H1 (cell line): Measurements from ENCODE around the gene SLC47A2. TPM values are rescaled to one million over a fixed set of nuclear protein-coding genes. Genes with fewer than 3 reads are reported as not detected.

Experiments used
- CTCF ChIA-PET: fragments of 300-600 bp; sonication (Branson Sonifier 250); formaldehyde crosslinking; loops from one replicate; lab custom pipeline; 2021; ENCODE audit not compliant: partially characterized antibody; lab: Charles Lee
- POLR2A ChIA-PET: fragments of 300-600 bp; sonication (Branson Sonifier 250); formaldehyde crosslinking; loops from one replicate; lab custom pipeline; 2021; ENCODE audit warnings: inconsistent platforms; ENCODE audit not compliant: partially characterized antibody; lab: Charles Lee
- DNase-seq, 2 experiments: peaks; one replicate each; pipeline versions ENCODE4 v3.0.0 to v3.0.0-alpha.2; 2010 to 2022; ENCODE audit warnings: low spot score in 2 of 2, low read depth in 1 of 2, mixed read lengths in 1 of 2
- FAIRE-seq: peaks from 2 replicates; lab custom pipeline; 2011; peaks lifted over from hg19 to GRCh38; lab: Jason Lieb, UNC
- H2AFZ ChIP-seq: 2 replicates; pipeline ENCODE4 v1.8.1; 2012; ENCODE audit warnings: low read length, inconsistent platforms
- H2AK5ac ChIP-seq: 2 replicates; pipeline ENCODE4 v1.6.1; 2013; ENCODE audit warnings: low read depth, low read length
- H2BK120ac ChIP-seq: replicated peaks from 2 replicates; pipeline ENCODE3; 2013; ENCODE audit warnings: low read depth, low read length, inconsistent platforms
- H2BK12ac ChIP-seq: 2 replicates; pipeline ENCODE4 v1.6.1; 2013; ENCODE audit warnings: low read depth, low read length
- H2BK15ac ChIP-seq: 2 replicates; pipeline ENCODE4 v1.6.1; 2013; ENCODE audit warnings: low read length
- H2BK20ac ChIP-seq: 2 replicates; pipeline ENCODE4 v1.6.1; 2013; ENCODE audit warnings: low read length
- H2BK5ac ChIP-seq: 2 replicates; pipeline ENCODE4 v1.6.1; 2013; ENCODE audit warnings: low read depth, low read length
- H3K14ac ChIP-seq: 2 replicates; pipeline ENCODE4 v1.6.1; 2013; ENCODE audit warnings: inconsistent platforms; ENCODE audit not compliant: insufficient read length
- H3K18ac ChIP-seq: 2 replicates; pipeline ENCODE4 v1.6.1; 2013; ENCODE audit warnings: low read length; ENCODE audit errors: extremely low read depth
- H3K23ac ChIP-seq: 2 replicates; pipeline ENCODE4 v1.6.1; 2013; ENCODE audit warnings: inconsistent platforms; ENCODE audit not compliant: insufficient read length
- H3K23me2 ChIP-seq: 2 replicates; pipeline ENCODE4 v1.6.1; 2013; ENCODE audit warnings: low read depth, low read length
- H3K27ac ChIP-seq: 2 replicates; pipeline ENCODE4 v1.6.1; 2011; ENCODE audit warnings: low read depth, low read length, inconsistent platforms
- H3K27me3 ChIP-seq, 4 experiments: replicated peaks in 1 of 4; 1 replicate in 1 of 4; 2 replicates in 3 of 4; pipeline versions ENCODE4 v1.6.1 to v1.8.1; 2011 to 2013; ENCODE audit warnings: low read length in 3 of 4, mild to moderate bottlenecking in 3 of 4, inconsistent platforms in 2 of 4, mixed read lengths in 2 of 4, moderate library complexity in 1 of 4; ENCODE audit not compliant: control insufficient read depth in 3 of 4, insufficient read depth in 3 of 4; ENCODE audit errors: extremely low read depth in 1 of 4
- H3K36me3 ChIP-seq, 4 experiments: 2 replicates each; pipeline versions ENCODE4 v1.6.1 to v1.8.1; 2011 to 2013; ENCODE audit warnings: mild to moderate bottlenecking in 4 of 4, low read length in 3 of 4, moderate library complexity in 2 of 4, control low read depth in 1 of 4, inconsistent platforms in 1 of 4; ENCODE audit not compliant: insufficient read depth in 4 of 4, control insufficient read depth in 2 of 4
- H3K4ac ChIP-seq: replicated peaks from 2 replicates; pipeline ENCODE3; 2013; ENCODE audit warnings: low read length, low read depth, mixed read lengths, inconsistent platforms; ENCODE audit not compliant: insufficient read length
- H3K4me1 ChIP-seq, 4 experiments: replicated peaks in 1 of 4; 1 replicate in 1 of 4; 2 replicates in 3 of 4; pipeline versions ENCODE4 v1.6.1 to v1.8.1; 2011 to 2013; ENCODE audit warnings: low read length in 3 of 4, inconsistent platforms in 2 of 4, mixed read lengths in 1 of 4; ENCODE audit not compliant: insufficient read depth in 4 of 4, control insufficient read depth in 3 of 4
- H3K4me2 ChIP-seq, 2 experiments: 2 replicates each; pipeline versions ENCODE4 v1.6.1 to v1.8.1; 2011 to 2013; ENCODE audit warnings: low read depth in 2 of 2, low read length in 2 of 2, control low read depth in 1 of 2, inconsistent platforms in 1 of 2, mild to moderate bottlenecking in 1 of 2; ENCODE audit not compliant: insufficient read depth in 1 of 2
- H3K4me3 ChIP-seq, 4 experiments: fragments of 200-600, 300-600 bp in 1 of 4; sonication (generic), shearing (Covaris generic), sonication (Bioruptor Twin) in 1 of 4; 2 replicates each; pipeline versions ENCODE4 v1.5.1 to v1.8.1; 2011 to 2016; ENCODE audit warnings: low read length in 4 of 4, low read depth in 3 of 4, control low read depth in 2 of 4, inconsistent platforms in 2 of 4, mild to moderate bottlenecking in 2 of 4, mixed read lengths in 1 of 4, moderate library complexity in 1 of 4; ENCODE audit not compliant: insufficient read depth in 2 of 4; ENCODE audit errors: extremely low read depth in 1 of 4
- H3K56ac ChIP-seq: replicated peaks from 2 replicates; pipeline ENCODE3; 2013; ENCODE audit warnings: low read depth, mild to moderate bottlenecking, mixed read lengths, low read length, inconsistent platforms; ENCODE audit not compliant: insufficient read length
- H3K79me1 ChIP-seq: 2 replicates; pipeline ENCODE4 v1.6.1; 2013; ENCODE audit warnings: low read depth, low read length, control low read depth
- H3K79me2 ChIP-seq, 2 experiments: 2 replicates each; pipeline versions ENCODE4 v1.6.1 to v1.8.1; 2012 to 2013; ENCODE audit warnings: low read length in 2 of 2, mild to moderate bottlenecking in 2 of 2, inconsistent platforms in 1 of 2; ENCODE audit not compliant: insufficient read depth in 2 of 2, control insufficient read depth in 1 of 2
- H3K9ac ChIP-seq, 4 experiments: replicated peaks in 1 of 4; 1 replicate in 1 of 4; 2 replicates in 3 of 4; pipeline versions ENCODE4 v1.6.1 to v1.8.1; 2011 to 2013; ENCODE audit warnings: low read depth in 3 of 4, low read length in 3 of 4, control low read depth in 2 of 4, mild to moderate bottlenecking in 2 of 4, moderate library complexity in 2 of 4, inconsistent platforms in 1 of 4; ENCODE audit errors: extremely low read depth in 1 of 4
- H3K9me3 ChIP-seq, 2 experiments: 2 replicates each; pipeline versions ENCODE4 v1.6.1 to v1.8.1; 2012 to 2013; ENCODE audit warnings: mild to moderate bottlenecking in 2 of 2, moderate library complexity in 2 of 2, control low read depth in 1 of 2, inconsistent platforms in 1 of 2, low read depth in 1 of 2, low read length in 1 of 2, mixed read lengths in 1 of 2; ENCODE audit not compliant: insufficient read depth in 2 of 2
- H4K20me1 ChIP-seq, 2 experiments: replicated peaks in 1 of 2; 2 replicates each; pipeline versions ENCODE3 to v1.8.1; 2011 to 2013; ENCODE audit warnings: inconsistent platforms in 2 of 2, low read length in 2 of 2, mild to moderate bottlenecking in 1 of 2; ENCODE audit not compliant: insufficient read depth in 2 of 2, control insufficient read depth in 1 of 2
- H4K5ac ChIP-seq: 2 replicates; pipeline ENCODE4 v1.6.1; 2013; ENCODE audit warnings: low read length, low read depth, mixed read lengths, inconsistent platforms; ENCODE audit not compliant: insufficient read length
- H4K8ac ChIP-seq: 2 replicates; pipeline ENCODE4 v1.8.0; 2013; ENCODE audit warnings: mild to moderate bottlenecking, moderate library complexity, low read length, inconsistent platforms; ENCODE audit not compliant: insufficient read depth; ENCODE audit errors: extremely low read depth
- H4K91ac ChIP-seq: replicated peaks from 2 replicates; pipeline ENCODE3; 2013; ENCODE audit warnings: low read length, mixed read lengths, inconsistent platforms; ENCODE audit not compliant: insufficient read length
- BRCA1 ChIP-seq: IDR thresholded peaks from 2 replicates; pipeline ENCODE4 v1.6.1; 2012; ENCODE audit warnings: low read depth, low read length, improper control_type of control experiment
- GTF2F1 ChIP-seq: IDR thresholded peaks from 2 replicates; pipeline ENCODE4 v1.6.1; 2012; ENCODE audit warnings: low read depth, low read length, improper control_type of control experiment, borderline replicate concordance
- JUND ChIP-seq: IDR thresholded peaks from 2 replicates; pipeline ENCODE4 v1.6.1; 2011; ENCODE audit warnings: mild to moderate bottlenecking, improper control_type of control experiment, low read length
- KDM5A ChIP-seq: fragments of 200-600 bp; IDR thresholded peaks from 2 replicates; pipeline ENCODE4 v1.7.1; 2012; ENCODE audit warnings: mild to moderate bottlenecking, low read length, inconsistent platforms, mixed read lengths
- MAFK ChIP-seq: IDR thresholded peaks from 2 replicates; pipeline ENCODE4 v1.6.1; 2012; ENCODE audit warnings: low read depth, mild to moderate bottlenecking, improper control_type of control experiment, low read length
- RNF2 ChIP-seq: fragments of 200-900, 300-1000 bp; sonication (generic); IDR thresholded peaks from 2 replicates; pipeline ENCODE4 v1.7.1; 2016; ENCODE audit warnings: borderline replicate concordance, low read depth, mild to moderate bottlenecking, antibody characterized with exemption, low read length; ENCODE audit not compliant: poor library complexity, severe bottlenecking; ENCODE audit errors: missing control alignments
- SIRT6 ChIP-seq: IDR thresholded peaks from one replicate; pipeline ENCODE4 v1.7.1; 2012; ENCODE audit warnings: low read length, inconsistent platforms
- TAF1 ChIP-seq: IDR thresholded peaks from 2 replicates; pipeline ENCODE4 v1.6.1; 2011; ENCODE audit warnings: mild to moderate bottlenecking, low read depth, low read length
- WGBS, 2 experiments: shearing (Covaris generic) in 1 of 2; methylation state at CpG; one replicate each; pipeline versions ENCODE4 v1.1.6 to v1.1.7; 2013 to 2015; ENCODE audit warnings: low lambda C conversion rate in 2 of 2, mixed read lengths in 2 of 2, inconsistent platforms in 1 of 2, low coverage in 1 of 2, missing lambda C conversion rate in 1 of 2; ENCODE audit not compliant: insufficient replicate concordance in 2 of 2, insufficient coverage in 1 of 2, insufficient read length in 1 of 2; ENCODE audit errors: extremely low coverage in 1 of 2, missing lambda C conversion rate in 1 of 2; 5-methylcytosine and 5-hydroxymethylcytosine counted together
- polyA plus RNA-seq, 7 experiments: library from polyadenylated mRNA; depleted of rRNA in 3 of 7; stranded (reverse) in 5 of 7; unstranded in 2 of 7; fragments of >200 nt in 5 of 7; fragments of 200-250 nt in 2 of 7; gene quantifications; 1 replicate in 5 of 7; 2 replicates in 1 of 7; 4 replicates in 1 of 7; pipeline versions ENCODE4 v1.2.1 to v1.2.3, GENCODE V29; 2011 to 2013; ENCODE audit warnings: missing spikeins in 2 of 7, mixed read lengths in 2 of 7
- total RNA-seq: library from RNA; stranded (reverse); fragmentation: NEBNext Ultra II Directional; extraction: Animal tissue kit (Norgen Biotek cat#: 25700); gene quantifications from 2 replicates; pipeline ENCODE4 v1.2.1, GENCODE V29; 2021

SLC47A2 gene
- total and polyA plus RNA-seq, 2 of the 8 experiments (the other 6 are each of a cell fraction or from before 2014, with no cell fraction given) = not detected

DNA sequence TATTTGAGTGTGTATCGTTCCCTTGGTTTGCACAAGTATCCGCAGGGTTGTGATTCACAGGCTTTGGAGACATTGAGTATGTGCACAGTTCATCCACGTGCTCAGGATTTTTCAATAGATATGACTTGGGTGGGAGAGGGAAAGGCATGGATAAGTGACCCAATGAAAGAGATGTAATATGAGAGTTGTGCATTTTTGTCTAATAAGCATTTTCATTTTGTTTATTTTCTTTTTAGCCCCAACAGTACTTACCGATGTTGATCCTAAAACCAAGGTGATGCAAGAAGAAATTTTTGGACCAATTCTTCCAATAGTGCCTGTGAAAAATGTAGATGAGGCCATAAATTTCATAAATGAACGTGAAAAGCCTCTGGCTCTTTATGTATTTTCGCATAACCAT lies 53.3 kb downstream of the SLC47A2 start:
- H2BK120ac ChIP-seq = no peak overlapping the region
- peaks cover 0 to 7% (median 5%) of the 10 kb centered on the region in 4 experiments; a peak in 5 of 7 replicates for H3K4me1 ChIP-seq
- H3K79me2 ChIP-seq = no peaks in the 10 kb centered on the region
- no peak overlapping the region for H3K14ac ChIP-seq
- no peak overlapping the region for H2BK15ac ChIP-seq
- no peak overlapping the region for H2BK5ac ChIP-seq
- ChIA-PET POLR2A (interaction anchor here (0.9 kb wide), 1 partner anchor 12 kb away, joined by 3 read pairs; no protein-coding TSS in a partner anchor), CTCF (interaction anchor here (0.6 to 1.5 kb wide), 3 partner anchors 16 to 147 kb away, joined by 3 to 4 read pairs (median 4); no protein-coding TSS in a partner anchor)
- TF ChIP-seq JUND (no peak), SIRT6 (no peak), GTF2F1 (no peak), MAFK (no peak), RNF2 (no peak), TAF1 (no peak), KDM5A (no peak), BRCA1 (no peak)
- H3K4ac ChIP-seq = no peak overlapping the region
- H3K23ac ChIP-seq = no peak overlapping the region
- no peak overlapping the region for H3K4me2 ChIP-seq
- peaks cover 2 to 35% (median 10%) of the 10 kb centered on the region in 4 experiments; a peak in 6 of 8 replicates for H3K36me3 ChIP-seq
- no peak overlapping the region for H3K56ac ChIP-seq
- no peak overlapping the region for H2AFZ ChIP-seq
- FAIRE-seq (no peak), DNase-seq (no peak)
- H3K23me2 ChIP-seq = no peaks in the 10 kb centered on the region
- H2BK12ac ChIP-seq = no peak overlapping the region
- H4K91ac ChIP-seq = no peak overlapping the region
- H4K8ac ChIP-seq = no peak overlapping the region
- 92% methylated on average over 6 of the region's 6 CpGs; no CpG with 5 or more reads in 1 of the 2 experiments for WGBS, 2 experiments
- no peaks in the 10 kb centered on the region for H3K27me3 ChIP-seq
- no peak overlapping the region for H3K18ac ChIP-seq
- H2AK5ac ChIP-seq = no peak overlapping the region
- H3K9ac ChIP-seq = no peak overlapping the region
- no peak overlapping the region for H4K5ac ChIP-seq
- peaks cover 2 to 5% of the 10 kb centered on the region in 2 experiments for H4K20me1 ChIP-seq
- H2BK20ac ChIP-seq = no peak overlapping the region
- H3K4me3 ChIP-seq = no peak overlapping the region
- no peaks in the 10 kb centered on the region for H3K9me3 ChIP-seq
- peaks cover 3% of the 10 kb centered on the region for H3K79me1 ChIP-seq
- H3K27ac ChIP-seq = no peak overlapping the region
